HEK293T (cell line): Measurements from ENCODE around the gene PAF1.

ENCODE experiments used
- ARNT ChIP-seq: fragments of 450-650 bp; IDR thresholded peaks from 2 replicates; pipeline ENCODE4 v1.6.1; 2017; ENCODE audit warnings: mild to moderate bottlenecking
- BHLHE40 ChIP-seq: fragments of 450-650 bp; IDR thresholded peaks from 2 replicates; pipeline ENCODE4 v1.6.1; 2016; ENCODE audit warnings: mild to moderate bottlenecking, moderate library complexity, borderline replicate concordance
- ELF4 ChIP-seq: fragments of 450-650 bp; IDR thresholded peaks from 2 replicates; pipeline ENCODE4 v1.6.1; 2017; ENCODE audit warnings: antibody characterized with exemption
- FOXA1 ChIP-seq: fragments of 450-650 bp; IDR thresholded peaks from 2 replicates; pipeline ENCODE4 v1.6.1; 2016; ENCODE audit warnings: mild to moderate bottlenecking
- FOXK2 ChIP-seq: fragments of 450-650 bp; IDR thresholded peaks from 2 replicates; pipeline ENCODE4 v1.6.1; 2016; ENCODE audit warnings: mild to moderate bottlenecking
- HDGF ChIP-seq: fragments of 450-650 bp; IDR thresholded peaks from 2 replicates; pipeline ENCODE4 v1.6.1; 2017; ENCODE audit warnings: antibody characterized with exemption, borderline replicate concordance
- LEF1 ChIP-seq: fragments of 450-650 bp; IDR thresholded peaks from 2 replicates; pipeline ENCODE4 v1.6.1; 2017; ENCODE audit warnings: mild to moderate bottlenecking, borderline replicate concordance
- NFRKB ChIP-seq: fragments of 450-650 bp; IDR thresholded peaks from 2 replicates; pipeline ENCODE4 v1.6.1; 2016; ENCODE audit warnings: mild to moderate bottlenecking, moderate library complexity
- SP1 ChIP-seq: fragments of 450-650 bp; IDR thresholded peaks from 2 replicates; pipeline ENCODE4 v1.6.1; 2017
- SUZ12 ChIP-seq: fragments of 450-650 bp; IDR thresholded peaks from 2 replicates; pipeline ENCODE4 v1.6.1; 2016; ENCODE audit warnings: mild to moderate bottlenecking
- TARDBP ChIP-seq: fragments of 450-650 bp; IDR thresholded peaks from 2 replicates; pipeline ENCODE4 v1.6.1; 2016
- ZNF384 ChIP-seq: fragments of 450-650 bp; IDR thresholded peaks from 2 replicates; pipeline ENCODE4 v1.6.1; 2016
- TF ChIP-seq, protein P1 (sequence below): fragments of 450-650 bp; IDR thresholded peaks from 2 replicates; pipeline ENCODE4 v1.6.1; 2016

DNA sequence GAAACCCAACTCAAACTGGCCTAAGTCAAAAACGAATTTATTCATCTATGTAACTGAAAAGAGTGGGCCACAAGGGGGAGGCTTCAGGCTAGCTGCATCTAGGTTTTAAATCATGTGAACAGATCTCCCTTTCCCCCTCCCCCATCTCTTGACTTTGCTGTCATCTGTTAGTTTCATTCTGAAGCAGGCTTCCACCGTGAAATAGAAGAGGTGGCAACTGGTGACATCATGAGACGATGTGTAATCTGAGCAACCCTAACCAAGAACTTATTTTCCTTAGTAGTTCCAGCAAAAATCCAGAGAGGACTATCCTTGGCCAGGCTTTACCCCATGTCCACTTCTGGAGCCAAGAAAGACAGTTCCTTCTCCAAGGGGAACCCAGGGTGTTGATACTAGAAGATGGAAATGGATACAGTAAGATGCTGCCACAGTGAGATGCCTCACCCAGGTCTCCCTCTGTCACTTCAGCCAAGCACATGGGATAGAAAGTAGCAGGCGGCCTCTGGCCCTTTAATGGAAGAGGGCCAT is 39.3 kb downstream of the PAF1 start:
- TF ChIP-seq NFRKB (no peak), HDGF (no peak), FOXK2 (no peak), BHLHE40 (no peak), FOXA1 (no peak), ELF4 (no peak), LEF1 (no peak), SP1 (no peak), TARDBP (no peak), SUZ12 (no peak), ARNT (no peak), ZNF384 (no peak)
- TF ChIP-seq, protein P1, sequence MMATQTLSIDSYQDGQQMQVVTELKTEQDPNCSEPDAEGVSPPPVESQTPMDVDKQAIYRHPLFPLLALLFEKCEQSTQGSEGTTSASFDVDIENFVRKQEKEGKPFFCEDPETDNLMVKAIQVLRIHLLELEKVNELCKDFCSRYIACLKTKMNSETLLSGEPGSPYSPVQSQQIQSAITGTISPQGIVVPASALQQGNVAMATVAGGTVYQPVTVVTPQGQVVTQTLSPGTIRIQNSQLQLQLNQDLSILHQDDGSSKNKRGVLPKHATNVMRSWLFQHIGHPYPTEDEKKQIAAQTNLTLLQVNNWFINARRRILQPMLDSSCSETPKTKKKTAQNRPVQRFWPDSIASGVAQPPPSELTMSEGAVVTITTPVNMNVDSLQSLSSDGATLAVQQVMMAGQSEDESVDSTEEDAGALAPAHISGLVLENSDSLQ, result no peak
